Stomach (tissue), 4 donors: Measurements from ENCODE around the gene TXNDC15.

ENCODE experiments used
- CTCF ChIP-seq, 7 experiments: fragments of 450-650 bp in 4 of 7; fragments of 200-600 bp in 3 of 7; sonication (generic) in 3 of 7; IDR thresholded peaks; one replicate each; pipeline ENCODE4 v1.5.1; 2016 to 2019; ENCODE audit warnings: antibody characterized with exemption in 7 of 7, control low read depth in 2 of 7, mild to moderate bottlenecking in 1 of 7
- EP300 ChIP-seq: sonication (generic); formaldehyde crosslinking; IDR thresholded peaks from one replicate; pipeline ENCODE4 v1.6.1; 2017; ENCODE audit warnings: antibody characterized with exemption
- POLR2A ChIP-seq, 4 donors: fragments of 450-650 bp; IDR thresholded peaks; one replicate each; pipeline ENCODE4 v1.6.1; 2016; ENCODE audit warnings: antibody characterized with exemption in 4 of 4, control low read depth in 2 of 4, mild to moderate bottlenecking in 1 of 4, moderate library complexity in 1 of 4
- POLR2AphosphoS5 ChIP-seq, 3 donors: sonication (generic); formaldehyde crosslinking; IDR thresholded peaks; one replicate each; pipeline ENCODE4 v1.6.1; 2016; ENCODE audit warnings: antibody characterized with exemption in 3 of 3

DNA sequence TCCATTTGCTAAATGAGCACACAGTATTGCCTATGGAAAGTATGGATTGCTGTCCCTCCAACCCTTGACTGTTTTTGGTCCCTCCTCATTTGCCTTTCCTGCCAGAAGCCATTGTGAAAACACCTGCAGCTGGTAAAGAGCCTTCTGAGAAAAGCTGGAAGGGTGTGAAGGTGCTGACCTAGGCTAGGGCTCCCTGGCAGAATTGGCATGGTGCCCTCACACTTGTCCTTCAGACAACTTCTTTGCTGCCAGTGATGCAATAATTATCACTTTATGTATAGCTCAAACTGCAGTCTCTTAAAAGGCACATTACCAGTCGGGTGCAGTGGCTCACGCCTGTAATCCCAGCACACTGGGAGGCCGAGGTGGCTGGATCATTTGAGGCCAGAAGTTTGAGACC is 4.2 kb downstream of the TXNDC15 start:
- TF ChIP-seq POLR2A (IDR thresholded peaks at IDR 0.05) (no peak), CTCF (IDR thresholded peaks at IDR 0.05) (no peak), EP300 (no peak), POLR2AphosphoS5 (IDR thresholded peaks at IDR 0.05) (no peak)
